B cell (primary cell): Measurements from ENCODE around the gene DCPS.

Source experiments
- CTCF ChIP-seq: fragments of 200-600 bp; IDR thresholded peaks from one replicate; pipeline ENCODE4 v1.8.0; 2022; ENCODE audit warnings: antibody characterized with exemption, mild to moderate bottlenecking
- EZH2 ChIP-seq: IDR thresholded peaks from 2 replicates; pipeline ENCODE4 v1.6.1; 2012; ENCODE audit warnings: borderline replicate concordance, low read depth, mild to moderate bottlenecking, moderate library complexity, low read length; ENCODE audit not compliant: insufficient read depth, poor library complexity, severe bottlenecking

DNA sequence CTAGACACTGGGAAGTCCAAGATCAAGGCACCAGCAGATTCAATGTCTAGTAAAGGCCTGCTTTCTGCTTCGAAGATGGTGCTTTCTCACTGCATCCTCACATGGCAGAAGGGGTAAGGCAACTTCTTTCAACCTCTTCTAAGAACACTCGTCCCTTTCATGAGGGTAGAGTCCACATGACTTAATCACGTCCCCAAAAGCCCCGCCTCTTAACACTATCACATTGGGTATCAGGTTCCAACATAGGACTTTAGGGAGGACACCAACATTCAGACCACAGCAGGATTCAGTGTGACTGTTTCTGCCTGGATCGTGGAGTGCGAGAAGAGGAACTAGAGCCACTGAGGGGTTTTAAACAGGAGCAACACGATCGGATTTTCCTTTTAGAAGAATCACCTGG is 24.7 kb upstream of the DCPS start:
- no peak for TF ChIP-seq CTCF
- TF ChIP-seq EZH2: no peak
